WTC11 (cell line): ENCODE data around the gene KLK12. TPM values are rescaled to one million over a fixed set of nuclear protein-coding genes. Genes with fewer than 3 reads are reported as not detected.

Experiments
- ATAC-seq: fragments of 200-7000 bp; cut with Tn5 transposase; 2 replicates; pipeline ENCODE4 v1.10.0; 2021; ENCODE audit warnings: mild to moderate bottlenecking, moderate library complexity
- CTCF ChIA-PET: fragments of 300-600 bp; sonication (Branson Sonifier 250); formaldehyde crosslinking; loops from one replicate; lab custom pipeline; 2021; ENCODE audit warnings: antibody characterized with exemption; lab: Charles Lee
- POLR2A ChIA-PET: fragments of 350-600 bp; sonication (Branson Sonifier 250); formaldehyde crosslinking; loops from one replicate; lab custom pipeline; 2021; ENCODE audit warnings: antibody characterized with exemption; lab: Charles Lee
- DNase-seq: peaks from one replicate; pipeline ENCODE4 v3.0.0; 2021; ENCODE audit warnings: low spot score
- H3K27ac Mint-ChIP-seq: 2 replicates; pipeline ENCODE4 v1.8.0; 2021; ENCODE audit warnings: mixed read lengths
- H3K27me3 Mint-ChIP-seq: 2 replicates; pipeline ENCODE4 v1.8.0; 2021; ENCODE audit warnings: low read depth, mild to moderate bottlenecking, moderate library complexity, mixed read lengths
- H3K36me3 Mint-ChIP-seq: 2 replicates; pipeline ENCODE4 v1.8.0; 2021; ENCODE audit warnings: mixed read lengths
- H3K4me1 Mint-ChIP-seq: 2 replicates; pipeline ENCODE4 v1.8.0; 2022; ENCODE audit warnings: mixed read lengths
- H3K4me3 Mint-ChIP-seq: 2 replicates; pipeline ENCODE4 v1.8.0; 2021; ENCODE audit warnings: mild to moderate bottlenecking, moderate library complexity, mixed read lengths
- H3K9me3 Mint-ChIP-seq: 2 replicates; pipeline ENCODE4 v1.8.0; 2021; ENCODE audit warnings: mixed read lengths
- ETV6 ChIP-seq: sonication (generic); formaldehyde crosslinking; IDR thresholded peaks from 2 replicates; pipeline ENCODE4 v1.8.1; 2022; ENCODE audit warnings: mild to moderate bottlenecking, missing genetic modification reagents
- FOXJ3 ChIP-seq: sonication (generic); formaldehyde crosslinking; IDR thresholded peaks from 2 replicates; pipeline ENCODE4 v1.9.0; 2021; ENCODE audit warnings: missing genetic modification reagents, mild to moderate bottlenecking, borderline replicate concordance
- JAZF1 ChIP-seq: fragments of 250-450 bp; sonication (Bioruptor Pico); IDR thresholded peaks from 2 replicates; pipeline ENCODE4 v1.9.0; 2021; ENCODE audit warnings: moderate library complexity, mild to moderate bottlenecking, inconsistent platforms
- MXD4 ChIP-seq: fragments of 250-450 bp; sonication (Bioruptor Pico); IDR thresholded peaks from 2 replicates; pipeline ENCODE4 v1.8.0; 2021; ENCODE audit warnings: mild to moderate bottlenecking, moderate library complexity, borderline replicate concordance
- NR2C2 ChIP-seq: sonication (generic); formaldehyde crosslinking; IDR thresholded peaks from 2 replicates; pipeline ENCODE4 v1.8.0; 2022; ENCODE audit warnings: mild to moderate bottlenecking, missing genetic modification reagents
- RELA ChIP-seq: sonication (generic); formaldehyde crosslinking; IDR thresholded peaks from 2 replicates; pipeline ENCODE4 v1.8.1; 2022; ENCODE audit warnings: missing genetic modification reagents, mild to moderate bottlenecking, borderline replicate concordance
- RORB ChIP-seq: fragments of 250-450 bp; sonication (Bioruptor Pico); IDR thresholded peaks from 2 replicates; pipeline ENCODE4 v1.9.0; 2021; ENCODE audit warnings: mild to moderate bottlenecking
- SMAD3 ChIP-seq: sonication (generic); formaldehyde crosslinking; IDR thresholded peaks from 2 replicates; pipeline ENCODE4 v1.8.0; 2022; ENCODE audit warnings: missing genetic modification reagents, mild to moderate bottlenecking, borderline replicate concordance
- SMAD4 ChIP-seq: sonication (generic); formaldehyde crosslinking; IDR thresholded peaks from 2 replicates; pipeline ENCODE4 v1.8.0; 2022; ENCODE audit warnings: mild to moderate bottlenecking, missing genetic modification reagents
- ZNF121 ChIP-seq: sonication (generic); formaldehyde crosslinking; IDR thresholded peaks from 2 replicates; pipeline ENCODE4 v1.8.0; 2023; ENCODE audit warnings: missing genetic modification reagents
- ZNF219 ChIP-seq: sonication (generic); formaldehyde crosslinking; IDR thresholded peaks from 2 replicates; pipeline ENCODE4 v1.8.0; 2023; ENCODE audit warnings: missing genetic modification reagents, mild to moderate bottlenecking, borderline replicate concordance
- ZNF281 ChIP-seq: sonication (generic); formaldehyde crosslinking; IDR thresholded peaks from 2 replicates; pipeline ENCODE4 v1.8.0; 2023; ENCODE audit warnings: mild to moderate bottlenecking, missing genetic modification reagents
- ZNF423 ChIP-seq: fragments of 250-450 bp; sonication (Bioruptor Pico); IDR thresholded peaks from 2 replicates; pipeline ENCODE4 v2.1.2; 2022; ENCODE audit warnings: mild to moderate bottlenecking, moderate library complexity
- ZSCAN18 ChIP-seq: fragments of 250-450 bp; sonication (Bioruptor Pico); IDR thresholded peaks from 2 replicates; pipeline ENCODE4 v2.1.2; 2022; ENCODE audit warnings: mild to moderate bottlenecking, moderate library complexity
- total RNA-seq: library from RNA; stranded (reverse); gene quantifications from 3 replicates; pipeline ENCODE4 v1.2.3, GENCODE V29; 2021
- TF ChIP-seq, protein P1 (sequence below): sonication (generic); formaldehyde crosslinking; IDR thresholded peaks from 2 replicates; pipeline ENCODE4 v1.8.1; 2022; ENCODE audit warnings: low read depth, mild to moderate bottlenecking, moderate library complexity, missing genetic modification reagents, borderline replicate concordance
- TF ChIP-seq, protein P2 (sequence below): sonication (generic); formaldehyde crosslinking; IDR thresholded peaks from 2 replicates; pipeline ENCODE4 v1.8.0; 2023; ENCODE audit warnings: missing genetic modification reagents, mild to moderate bottlenecking, borderline replicate concordance
- TF ChIP-seq, protein P3 (sequence below): sonication (generic); formaldehyde crosslinking; IDR thresholded peaks from 2 replicates; pipeline ENCODE4 v1.8.0; 2022; ENCODE audit warnings: mild to moderate bottlenecking, missing genetic modification reagents
- TF ChIP-seq, protein P4 (sequence below): fragments of 250-450 bp; sonication (Bioruptor Pico); conservative IDR thresholded peaks from 2 replicates; pipeline ENCODE4 v1.9.0; 2021; ENCODE audit warnings: mild to moderate bottlenecking

The KLK12 gene
- total RNA-seq, 1 experiment from 2014 or later = not detected

DNA sequence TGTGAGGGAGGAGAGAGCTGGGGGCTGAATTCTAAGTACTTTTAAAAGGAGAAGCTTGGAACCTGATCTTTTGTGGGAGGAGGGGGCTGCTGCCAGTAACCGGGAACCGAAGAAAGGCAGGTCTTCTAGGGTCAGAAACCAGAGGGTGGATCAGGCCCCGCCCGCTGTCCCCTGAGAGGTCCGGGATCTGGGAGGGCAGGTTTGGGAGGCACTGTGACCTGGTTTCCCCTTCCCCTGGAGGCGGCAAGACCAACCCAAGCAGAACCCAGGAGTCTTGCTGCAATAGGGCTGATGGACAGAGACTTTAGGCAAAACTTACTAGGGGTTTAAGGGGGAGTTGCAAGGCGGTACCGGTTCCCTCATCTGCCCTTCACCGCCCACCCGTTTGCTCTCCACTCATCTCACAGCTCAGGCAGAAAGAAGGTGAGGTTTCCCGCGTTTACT is 32.7 kb downstream of the KLK12 start (continued):
- TF ChIP-seq ZSCAN18 (CRISPR knock-in tag) (no peak), JAZF1 (CRISPR knock-in tag) (no peak), RELA (CRISPR knock-in tag) (no peak)
- TF ChIP-seq, protein P1, sequence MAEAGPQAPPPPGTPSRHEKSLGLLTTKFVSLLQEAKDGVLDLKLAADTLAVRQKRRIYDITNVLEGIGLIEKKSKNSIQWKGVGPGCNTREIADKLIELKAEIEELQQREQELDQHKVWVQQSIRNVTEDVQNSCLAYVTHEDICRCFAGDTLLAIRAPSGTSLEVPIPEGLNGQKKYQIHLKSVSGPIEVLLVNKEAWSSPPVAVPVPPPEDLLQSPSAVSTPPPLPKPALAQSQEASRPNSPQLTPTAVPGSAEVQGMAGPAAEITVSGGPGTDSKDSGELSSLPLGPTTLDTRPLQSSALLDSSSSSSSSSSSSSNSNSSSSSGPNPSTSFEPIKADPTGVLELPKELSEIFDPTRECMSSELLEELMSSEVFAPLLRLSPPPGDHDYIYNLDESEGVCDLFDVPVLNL (CRISPR knock-in tag) = no peak

DNA sequence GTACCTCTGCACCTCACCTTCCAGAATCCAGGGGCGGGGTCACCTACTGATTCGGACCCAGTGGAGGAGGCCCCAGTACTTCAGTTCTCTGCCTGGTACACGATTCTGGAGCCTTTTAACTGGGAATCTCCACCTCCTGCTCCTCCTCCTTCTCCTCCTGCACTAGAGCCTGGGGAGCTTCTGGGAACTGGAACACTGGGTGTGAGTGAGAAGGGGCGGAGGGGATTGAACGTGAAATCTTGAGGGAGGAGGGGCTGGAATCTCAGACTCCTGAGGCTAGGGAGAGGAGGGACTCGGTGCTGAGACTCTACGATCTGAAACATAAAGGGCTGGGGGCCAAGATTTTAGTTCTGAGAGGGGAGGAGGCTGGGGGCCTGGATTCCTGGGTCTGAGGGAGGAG is 33.3 kb downstream of the KLK12 start, which contains the start of gene KLK8:
KLK8 (minus strand) TSS at position 90 of the 400 bp plus-strand sequence. CDS start 437 bp downstream, outside the sequence.
- Mint-ChIP-seq H3K4me1 (peaks cover 24% of the 10 kb centered on the region), H3K27ac (peak within 1 kb of the TSS; percentile 93), H3K9me3 (no peaks in the 10 kb centered on the region), H3K36me3 (no peaks in the 10 kb centered on the region), H3K27me3 (peaks cover 50% of the 10 kb centered on the region), H3K4me3 (peak within 1 kb of the TSS; percentile 67)
- ATAC-seq (0 out of 2 replicates have a peak, but pooled peaks have one; percentile 5), DNase-seq (no peak)
- ChIA-PET POLR2A (no interaction called here), CTCF (interaction anchor here (1.0 to 6.0 kb wide), 8 partner anchors 16 to 95 kb away, joined by 3 to 94 read pairs (median 4); no protein-coding TSS in a partner anchor)
- no peak for TF ChIP-seq ZNF423 (CRISPR knock-in tag)
- TF ChIP-seq JAZF1 (CRISPR knock-in tag) = no peak
- TF ChIP-seq ZNF281 = no peak
- TF ChIP-seq, protein P2, sequence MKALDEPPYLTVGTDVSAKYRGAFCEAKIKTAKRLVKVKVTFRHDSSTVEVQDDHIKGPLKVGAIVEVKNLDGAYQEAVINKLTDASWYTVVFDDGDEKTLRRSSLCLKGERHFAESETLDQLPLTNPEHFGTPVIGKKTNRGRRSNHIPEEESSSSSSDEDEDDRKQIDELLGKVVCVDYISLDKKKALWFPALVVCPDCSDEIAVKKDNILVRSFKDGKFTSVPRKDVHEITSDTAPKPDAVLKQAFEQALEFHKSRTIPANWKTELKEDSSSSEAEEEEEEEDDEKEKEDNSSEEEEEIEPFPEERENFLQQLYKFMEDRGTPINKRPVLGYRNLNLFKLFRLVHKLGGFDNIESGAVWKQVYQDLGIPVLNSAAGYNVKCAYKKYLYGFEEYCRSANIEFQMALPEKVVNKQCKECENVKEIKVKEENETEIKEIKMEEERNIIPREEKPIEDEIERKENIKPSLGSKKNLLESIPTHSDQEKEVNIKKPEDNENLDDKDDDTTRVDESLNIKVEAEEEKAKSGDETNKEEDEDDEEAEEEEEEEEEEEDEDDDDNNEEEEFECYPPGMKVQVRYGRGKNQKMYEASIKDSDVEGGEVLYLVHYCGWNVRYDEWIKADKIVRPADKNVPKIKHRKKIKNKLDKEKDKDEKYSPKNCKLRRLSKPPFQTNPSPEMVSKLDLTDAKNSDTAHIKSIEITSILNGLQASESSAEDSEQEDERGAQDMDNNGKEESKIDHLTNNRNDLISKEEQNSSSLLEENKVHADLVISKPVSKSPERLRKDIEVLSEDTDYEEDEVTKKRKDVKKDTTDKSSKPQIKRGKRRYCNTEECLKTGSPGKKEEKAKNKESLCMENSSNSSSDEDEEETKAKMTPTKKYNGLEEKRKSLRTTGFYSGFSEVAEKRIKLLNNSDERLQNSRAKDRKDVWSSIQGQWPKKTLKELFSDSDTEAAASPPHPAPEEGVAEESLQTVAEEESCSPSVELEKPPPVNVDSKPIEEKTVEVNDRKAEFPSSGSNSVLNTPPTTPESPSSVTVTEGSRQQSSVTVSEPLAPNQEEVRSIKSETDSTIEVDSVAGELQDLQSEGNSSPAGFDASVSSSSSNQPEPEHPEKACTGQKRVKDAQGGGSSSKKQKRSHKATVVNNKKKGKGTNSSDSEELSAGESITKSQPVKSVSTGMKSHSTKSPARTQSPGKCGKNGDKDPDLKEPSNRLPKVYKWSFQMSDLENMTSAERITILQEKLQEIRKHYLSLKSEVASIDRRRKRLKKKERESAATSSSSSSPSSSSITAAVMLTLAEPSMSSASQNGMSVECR = no peak
- TF ChIP-seq, protein P3, sequence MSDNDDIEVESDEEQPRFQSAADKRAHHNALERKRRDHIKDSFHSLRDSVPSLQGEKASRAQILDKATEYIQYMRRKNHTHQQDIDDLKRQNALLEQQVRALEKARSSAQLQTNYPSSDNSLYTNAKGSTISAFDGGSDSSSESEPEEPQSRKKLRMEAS (CRISPR knock-in tag) = no peak
- no peak for TF ChIP-seq SMAD4 (CRISPR knock-in tag)

- H3K27me3 Mint-ChIP-seq = peaks cover 51% of the 10 kb centered on the region
- peak overlapping the region; percentile 68 for H3K27ac Mint-ChIP-seq
- peak overlapping the region; percentile 56 for H3K4me3 Mint-ChIP-seq
- POLR2A ChIA-PET = no interaction called here
- ATAC-seq (peak; percentile 65), DNase-seq (peak; percentile 74)
- no peaks in the 10 kb centered on the region for H3K9me3 Mint-ChIP-seq
- H3K4me1 Mint-ChIP-seq = peaks cover 24% of the 10 kb centered on the region
- no peaks in the 10 kb centered on the region for H3K36me3 Mint-ChIP-seq
- CTCF ChIA-PET = interaction anchor here (1.0 to 6.0 kb wide), 8 partner anchors 17 to 96 kb away, joined by 3 to 94 read pairs (median 4); no protein-coding TSS in a partner anchor
- TF ChIP-seq FOXJ3 (no peak), ETV6 (0 out of 2 replicates have a peak, but pooled peaks have one; percentile 21), MXD4 (CRISPR knock-in tag) (no peak), NR2C2 (CRISPR knock-in tag) (no peak), RORB (CRISPR knock-in tag) (no peak), SMAD3 (no peak), ZNF219 (CRISPR knock-in tag) (no peak), ZNF121 (CRISPR knock-in tag) (no peak), RELA (CRISPR knock-in tag) (no peak)
- TF ChIP-seq, protein P1 (CRISPR knock-in tag) = no peak
- TF ChIP-seq, protein P4, sequence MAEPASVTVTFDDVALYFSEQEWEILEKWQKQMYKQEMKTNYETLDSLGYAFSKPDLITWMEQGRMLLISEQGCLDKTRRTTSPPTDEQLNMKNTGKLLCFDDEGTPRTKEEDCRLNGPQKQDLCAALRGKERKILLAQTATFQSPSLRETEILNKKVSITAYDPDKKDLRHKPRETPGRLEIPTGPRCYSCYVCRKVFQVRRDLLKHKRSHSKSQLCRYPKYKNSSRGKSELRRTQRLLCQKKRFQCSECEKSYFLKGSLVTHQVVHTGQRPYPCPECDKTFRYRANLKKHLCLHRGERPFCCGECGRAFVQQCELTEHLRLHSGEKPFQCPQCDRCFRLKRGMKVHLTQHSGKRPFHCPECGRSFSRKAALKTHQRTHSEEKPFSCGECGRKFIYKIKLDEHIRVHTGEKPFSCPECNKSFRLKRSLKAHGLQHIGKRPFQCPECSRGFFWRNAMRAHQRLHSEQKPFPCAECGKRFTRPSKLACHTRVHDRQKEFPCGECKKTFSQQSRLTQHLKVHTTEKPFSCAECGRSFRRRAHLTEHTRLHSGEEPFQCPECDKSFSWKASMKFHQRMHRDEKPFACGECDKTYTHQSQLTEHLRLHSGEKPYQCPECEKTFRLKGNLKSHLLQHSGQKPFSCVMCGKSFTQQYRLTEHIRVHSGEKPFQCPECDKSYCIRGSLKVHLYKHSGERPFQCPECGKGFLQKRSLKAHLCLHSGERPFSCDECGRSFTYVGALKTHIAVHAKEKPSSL (CRISPR knock-in tag) = no peak
- TF ChIP-seq, protein P3 (CRISPR knock-in tag) = peak; percentile 71; the same call in 1 of the 2 replicates
Measured at GRCh38 chr19:51000981-51001380, 33.8 kb downstream of the KLK12 start.
